Activated T-helper 9 cell treated with anti-CD3 and anti-CD28 coated beads, Interleukin-2, amount 50 U/mL, for 16 hours (primary cell): ENCODE data around the gene TNIP2.
"Not testable (repeated sequence)": the region's sequence is repeated elsewhere in the genome, so short reads cannot be mapped to it uniquely, and the experiment has no call there.

Experiments used
- DNase-seq: peaks from one replicate; pipeline ENCODE4 v3.0.0-alpha.2; 2020; ENCODE audit warnings: low read depth

TNIP2 gene

GRCh38 chr4:2793586-2794485, 37.7 kb upstream of the TNIP2 start:
- DNase-seq, result peak; percentile 49

DNA sequence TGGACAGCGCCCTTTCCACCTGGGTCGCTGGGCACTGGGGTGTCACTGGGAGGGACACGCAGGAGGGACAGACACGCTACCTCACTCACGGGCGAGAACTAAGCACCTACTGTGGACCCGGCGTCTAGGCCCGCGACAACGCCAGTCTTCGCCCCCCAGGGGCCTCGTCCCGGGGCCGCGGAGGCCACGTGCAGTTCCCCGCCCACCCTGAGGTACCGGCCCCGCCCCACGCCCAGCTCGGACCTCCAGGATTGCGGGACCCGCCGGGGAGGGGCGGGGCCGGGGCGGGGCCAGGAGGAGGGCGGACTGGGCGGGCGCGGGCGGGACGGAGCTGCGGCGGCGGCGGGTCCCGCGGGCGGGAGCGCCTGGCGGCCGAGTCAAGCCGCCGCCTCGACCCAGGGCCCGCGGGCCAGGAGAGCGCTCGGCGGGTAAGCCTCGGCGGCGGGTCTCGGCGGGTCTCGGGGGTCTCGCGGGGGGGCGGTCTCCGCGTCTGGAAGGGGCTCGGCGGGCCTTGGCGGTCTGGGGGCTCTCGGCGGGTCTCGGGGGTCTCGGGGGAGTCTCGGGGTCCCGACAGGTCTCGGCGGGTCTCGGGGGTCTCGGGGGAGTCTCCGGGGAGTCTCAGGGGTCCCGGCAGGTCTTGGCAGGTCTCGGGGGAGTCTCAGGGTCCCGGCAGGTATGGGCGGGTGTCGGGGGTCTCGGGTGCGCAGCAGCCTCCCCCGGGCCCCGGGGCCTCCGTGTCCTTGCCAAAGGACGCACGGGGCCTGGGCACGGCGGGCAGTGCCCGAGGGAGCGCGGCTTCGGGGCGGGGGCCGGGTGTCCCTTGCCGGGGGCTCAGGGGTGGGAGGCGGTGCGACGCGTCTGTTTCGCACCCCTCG, 36.8 kb upstream of the TNIP2 start, which contains the start of gene SH3BP2:
TSS of gene SH3BP2 (plus strand) at position 375 of the 875 bp plus-strand sequence. CDS start 27,533 bp downstream, outside the sequence.
- DNase-seq, result peak; percentile 51

DNA sequence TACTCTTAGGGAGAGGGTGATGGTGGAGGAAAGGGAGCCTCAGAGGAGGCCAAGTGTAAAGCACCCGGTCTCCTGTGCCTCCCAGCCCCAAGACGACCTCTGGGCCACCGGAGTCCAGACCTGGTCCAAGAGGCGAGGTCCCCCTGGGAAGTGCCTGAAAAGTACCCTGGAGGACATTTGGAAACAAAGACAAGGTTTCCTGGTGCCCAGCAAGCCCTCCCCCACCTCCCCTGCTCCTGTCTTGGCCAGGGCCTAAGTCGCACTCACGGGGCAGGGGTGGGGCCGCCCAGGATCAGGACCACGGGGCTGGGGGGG, 36.2 kb upstream of the TNIP2 start:
- DNase-seq, result no peak

DNA sequence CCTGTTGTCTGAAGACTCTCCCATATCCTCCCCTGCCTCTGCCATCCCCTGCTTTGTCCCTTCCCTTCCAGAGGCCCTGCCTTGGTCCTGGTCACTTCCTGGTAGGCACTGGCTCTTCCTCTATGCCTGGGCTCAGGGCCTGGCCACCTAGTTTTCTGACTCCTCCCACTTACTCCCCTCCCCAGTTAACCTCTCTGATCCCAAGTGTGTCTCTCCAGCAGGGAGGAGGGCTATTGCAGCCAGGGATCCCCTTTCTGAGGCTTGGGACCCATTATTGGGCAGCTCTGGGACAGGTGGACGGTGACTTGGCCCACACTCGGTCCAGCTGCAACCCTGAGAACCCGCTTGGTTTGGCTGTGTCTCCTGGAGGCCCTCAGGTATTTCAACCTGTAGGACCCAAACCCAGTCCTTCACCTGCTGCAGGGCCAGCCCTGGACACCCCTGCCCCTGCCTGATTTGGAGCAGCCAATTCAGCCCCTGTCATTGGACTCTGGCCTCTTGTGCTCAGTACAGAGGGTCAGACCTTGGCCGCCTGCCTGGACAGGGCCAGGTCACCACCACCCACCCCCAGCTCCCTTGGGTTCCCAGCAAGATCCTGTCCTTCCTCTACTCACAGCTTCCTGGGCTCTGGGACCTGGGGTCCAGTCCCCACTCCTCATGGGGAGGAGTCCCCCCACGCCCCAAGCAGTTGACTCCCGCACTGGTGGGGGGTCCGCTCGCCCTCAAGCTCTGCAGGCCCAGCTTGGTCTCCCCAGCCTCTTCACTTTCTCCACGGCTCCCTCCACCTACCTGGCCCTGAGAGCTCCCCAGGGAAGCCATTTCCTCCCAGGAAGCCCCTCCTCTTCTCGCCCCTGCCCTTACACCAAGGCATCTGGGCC, 35.6 kb upstream of the TNIP2 start:
- no peak for DNase-seq

GRCh38 chr4:2790583-2791517, 34.7 kb upstream of the TNIP2 start:
- DNase-seq, result no peak

DNA sequence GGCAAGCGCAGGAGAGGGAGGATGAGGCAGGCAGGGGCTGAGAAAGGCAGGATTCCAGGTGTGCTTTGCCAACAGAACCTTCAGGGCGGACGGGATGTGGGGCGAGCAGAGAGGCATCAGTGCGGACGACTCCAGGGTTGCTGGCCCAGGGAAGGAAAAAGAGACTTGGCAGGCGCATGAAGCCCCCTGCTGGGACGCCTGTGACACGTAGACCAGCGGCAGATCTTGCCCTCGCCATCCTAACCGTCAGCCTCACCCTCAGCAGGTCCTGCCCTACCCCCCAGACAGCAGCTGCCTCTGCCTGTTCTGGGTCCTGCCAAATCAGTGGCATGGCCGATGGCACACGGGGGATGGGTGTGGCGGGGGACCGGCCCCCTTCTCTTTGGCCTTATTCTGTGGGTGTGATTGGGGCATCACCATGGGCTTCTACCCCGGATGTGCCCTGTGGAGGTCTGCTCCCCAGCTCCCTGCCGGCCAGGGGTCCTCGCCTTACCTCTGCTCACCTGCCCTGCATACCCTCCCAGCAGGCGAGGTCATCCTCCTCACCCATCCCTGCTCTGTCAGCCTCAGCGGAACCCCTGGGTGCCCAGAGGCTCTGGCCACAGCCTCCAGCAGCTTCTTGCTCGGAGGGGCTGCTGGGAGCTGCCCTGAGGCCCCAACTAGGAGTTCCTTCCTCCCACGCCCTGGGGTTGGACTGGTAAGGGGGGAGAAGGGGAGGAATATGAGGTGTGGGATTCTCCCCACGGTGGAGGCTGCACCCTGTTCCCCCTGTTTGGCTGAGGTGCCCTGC, 33.9 kb upstream of the TNIP2 start:
- DNase-seq, result no peak

DNA sequence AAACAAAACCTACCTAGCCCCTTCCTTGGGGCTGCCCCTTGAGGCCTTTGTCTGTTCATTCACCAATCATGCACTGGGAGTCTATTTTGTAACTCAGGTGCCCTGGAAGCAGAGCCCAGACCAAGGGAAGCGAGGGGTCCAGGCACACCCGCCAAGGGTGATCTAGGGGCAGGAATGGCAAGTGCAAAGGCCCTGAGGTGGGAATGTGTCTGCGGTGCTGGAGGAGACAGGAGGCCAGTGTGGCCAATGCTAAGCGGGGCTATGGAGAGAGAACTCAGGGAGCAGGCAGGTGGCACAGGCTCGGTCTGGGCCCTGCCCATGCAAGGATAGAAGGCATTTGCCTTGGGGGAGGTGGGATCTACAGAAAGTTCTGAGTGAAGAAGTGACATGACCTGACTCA, 33.2 kb upstream of the TNIP2 start:
- DNase-seq, result no peak

GRCh38 chr4:2788532-2789103, 32.5 kb upstream of the TNIP2 start:
- no peak for DNase-seq

DNA sequence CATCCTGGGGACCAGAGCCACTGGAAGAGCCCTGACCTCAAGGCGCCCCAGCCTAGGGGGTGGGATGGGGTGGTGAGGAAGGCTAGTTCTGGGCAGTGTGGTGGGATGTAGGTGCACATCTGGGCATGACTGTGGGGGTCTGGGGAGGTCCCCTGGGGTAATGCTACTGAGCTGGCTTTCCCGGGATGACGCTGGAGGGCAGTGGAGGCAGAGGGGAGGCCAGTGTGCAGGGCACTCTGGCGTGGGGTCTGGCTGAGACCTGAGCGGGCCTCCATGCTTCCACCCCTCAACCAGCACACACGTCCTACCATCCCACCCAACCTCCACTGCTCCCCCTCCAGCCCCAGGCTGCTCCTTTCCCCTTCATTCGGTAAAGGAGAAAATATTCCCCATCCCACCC, 32.0 kb upstream of the TNIP2 start:
- DNase-seq, result no peak

GRCh38 chr4:2787230-2788100, 31.3 kb upstream of the TNIP2 start:
- DNase-seq, result peak; percentile 45

DNA sequence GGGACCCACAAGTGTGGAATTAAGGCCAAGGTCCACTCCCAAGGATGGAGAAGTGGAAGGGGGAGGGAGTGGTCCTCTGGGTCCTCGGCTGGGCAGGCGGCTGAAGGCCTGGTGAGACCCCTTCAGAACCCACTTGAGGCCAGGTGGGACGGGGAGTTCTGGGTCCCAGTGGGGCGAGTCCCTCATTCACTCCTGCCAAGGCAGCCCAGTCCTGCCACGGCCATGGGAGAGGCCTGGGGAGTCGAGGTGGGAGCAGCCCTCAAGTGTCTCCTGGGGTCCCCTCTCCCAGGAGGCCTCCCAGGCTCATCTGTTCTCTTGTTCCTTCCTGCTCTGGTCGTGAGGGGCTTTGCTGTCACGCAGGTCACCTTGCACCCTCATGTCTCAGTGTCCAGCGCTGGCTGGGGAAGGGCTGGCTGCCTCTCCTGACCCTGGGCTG, 30.7 kb upstream of the TNIP2 start:
- DNase-seq, result no peak

GRCh38 chr4:2786152-2786671, 30.1 kb upstream of the TNIP2 start:
- DNase-seq, result peak; percentile 62

DNA sequence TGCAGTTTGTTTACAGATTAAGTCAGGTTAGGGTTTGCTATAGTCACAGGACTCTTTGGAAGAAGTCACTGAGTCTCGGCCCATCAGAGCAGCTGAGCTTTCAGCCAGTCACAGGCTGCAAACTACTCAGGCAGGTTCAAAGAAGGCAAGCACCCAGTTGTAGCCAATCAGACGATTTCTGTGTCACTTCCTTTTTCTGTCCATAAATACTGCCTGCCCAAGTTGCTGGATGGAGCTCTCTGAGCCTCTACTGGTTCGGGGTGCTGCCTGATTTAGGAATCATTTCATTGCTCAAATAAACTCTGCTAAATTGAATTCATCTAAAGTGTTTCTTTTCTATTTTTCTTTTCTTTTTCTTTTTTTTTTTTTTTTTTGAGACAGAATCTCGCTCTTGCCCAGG, 29.5 kb upstream of the TNIP2 start:
- DNase-seq, result no peak

DNA sequence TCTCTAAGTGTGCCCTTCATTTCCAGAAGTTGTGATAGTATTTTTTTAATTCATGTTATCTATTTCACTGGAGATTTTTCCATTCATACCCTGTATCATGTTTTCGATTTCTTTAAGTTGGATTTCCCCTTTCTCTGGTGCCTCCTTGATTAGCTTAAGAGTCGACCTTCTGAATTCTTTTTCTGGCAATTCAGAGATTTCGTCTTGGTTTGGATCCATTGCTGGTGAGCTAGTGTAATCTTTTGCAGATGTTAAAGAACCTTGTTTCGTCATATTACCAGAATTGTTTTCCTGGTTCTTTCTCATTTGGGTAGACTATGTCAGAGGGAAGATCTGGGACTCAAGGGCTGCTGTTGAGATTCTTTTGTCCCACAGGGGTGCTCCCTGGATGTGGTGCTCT, 27.7 kb upstream of the TNIP2 start:
- DNase-seq, result no peak

DNA sequence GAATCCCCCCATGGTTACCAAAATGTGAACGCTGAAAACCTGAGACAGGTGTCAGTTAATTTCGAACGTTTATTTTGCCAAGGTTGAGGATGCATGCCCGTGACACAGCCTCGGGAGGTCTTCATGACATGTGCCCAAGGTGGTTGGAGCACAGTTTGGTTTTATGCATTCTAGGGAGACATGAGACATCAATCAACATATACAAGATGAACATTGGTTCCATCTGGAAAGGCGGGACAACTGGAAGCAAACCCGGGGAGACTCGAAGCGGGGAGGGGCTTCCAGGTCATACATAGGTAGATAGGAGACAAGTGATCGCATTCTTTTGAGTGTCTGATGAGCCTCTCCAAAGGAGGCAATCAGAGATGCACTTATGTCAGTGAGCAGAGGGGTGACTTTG, 25.8 kb upstream of the TNIP2 start:
- no peak for DNase-seq

GRCh38 chr4:2780643-2781042, 24.5 kb upstream of the TNIP2 start:
- not testable (repeated sequence) for DNase-seq

DNA sequence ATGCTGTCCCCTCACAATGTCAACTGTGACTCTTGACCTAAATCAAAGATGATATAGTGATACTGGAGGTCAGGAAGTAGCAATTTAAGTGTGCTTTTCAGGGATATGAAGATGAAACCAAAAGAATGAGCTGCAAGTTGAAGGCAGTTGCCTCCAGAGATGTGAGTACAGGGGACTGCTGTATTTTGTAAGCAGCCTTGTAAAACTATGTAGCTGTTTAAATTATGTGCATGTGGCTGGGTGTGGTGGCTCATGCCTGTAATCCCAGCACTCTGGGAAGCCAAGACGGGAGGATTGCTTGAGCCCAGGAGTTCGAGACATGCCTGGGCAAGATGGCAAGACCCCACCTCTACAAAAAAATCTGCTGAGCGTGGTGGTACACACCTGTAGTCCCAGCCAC, 15.1 kb upstream of the TNIP2 start:
- no peak for DNase-seq

DNA sequence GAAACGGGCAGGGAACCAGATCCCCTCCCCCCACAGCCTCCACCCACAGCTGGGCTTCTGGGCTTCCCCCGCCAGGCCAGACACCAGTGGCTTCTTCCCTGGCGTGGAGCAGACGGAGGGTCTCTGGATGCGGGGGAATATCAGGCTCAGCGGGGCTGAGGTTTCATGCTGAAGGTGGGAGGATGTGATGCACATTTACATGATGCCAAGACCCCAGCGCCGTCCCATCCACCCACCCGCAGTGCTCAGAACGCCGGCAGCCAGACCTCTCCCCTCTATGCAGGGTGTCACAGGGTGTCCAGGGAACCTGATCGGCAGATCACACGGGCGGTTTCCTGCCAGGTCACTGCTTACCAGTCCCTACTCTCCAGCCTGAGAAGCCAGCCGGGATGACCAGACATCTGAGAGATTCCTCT, 12.8 kb upstream of the TNIP2 start:
- no peak for DNase-seq
